Activated T-cell treated with anti-CD3 and anti-CD28 coated beads for 24 hours (primary cell): Measurements from ENCODE around the gene SMURF1.
A peak's percentile ranks its signal among the peaks of the same experiment; 100 is the strongest.
"Not testable (repeated sequence)": the region's sequence is repeated elsewhere in the genome, so short reads cannot be mapped to it uniquely, and the experiment has no call there.

Experiments
- DNase-seq: peaks from one replicate; pipeline ENCODE4 v3.0.0-alpha.2; 2020; ENCODE audit warnings: low read depth

SMURF1 gene

DNA sequence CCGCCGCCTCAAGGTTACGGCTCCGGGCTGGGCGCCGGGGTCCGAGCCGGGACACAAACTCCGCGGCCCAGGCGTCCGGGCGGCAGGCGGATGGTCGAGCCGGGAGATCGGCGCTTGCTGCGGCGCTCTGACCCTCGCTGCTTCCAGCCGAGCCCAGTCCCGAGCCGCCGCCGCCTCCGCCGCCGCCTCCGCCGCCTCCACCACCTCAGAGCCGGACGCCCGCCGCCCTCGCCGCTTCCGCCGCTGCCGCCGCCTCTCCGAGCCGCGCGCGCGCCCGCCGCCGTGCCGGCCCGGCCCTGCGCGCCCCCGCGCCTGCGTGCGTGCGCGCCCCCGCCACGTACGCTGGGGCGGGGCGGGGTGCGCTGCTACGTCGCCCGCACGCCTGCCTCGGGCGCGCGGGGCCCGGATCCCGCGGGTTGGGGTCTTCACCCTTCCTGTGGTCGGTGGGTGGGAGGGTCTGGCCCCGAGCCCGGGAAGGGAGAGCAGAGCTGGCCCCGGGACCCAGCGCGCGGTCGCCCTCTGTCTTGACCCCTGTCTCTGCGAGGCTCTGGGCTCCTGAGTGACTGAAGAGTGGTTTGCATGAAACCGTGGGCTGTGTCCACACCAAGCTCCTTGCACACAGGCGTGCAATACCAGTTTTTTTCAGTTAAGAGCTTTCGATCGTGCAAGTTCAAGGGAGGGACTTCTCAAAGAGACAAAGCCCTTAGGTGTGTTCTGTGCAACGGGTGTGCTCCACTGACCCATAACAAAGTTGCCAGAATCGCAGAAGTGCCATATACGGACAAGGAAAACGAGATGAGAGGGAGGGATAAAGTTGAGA, at the start of gene SMURF1:
Gene SMURF1 (minus strand): TSS at position 256 of the 820 bp plus-strand sequence. CDS start 328 bp downstream, outside the sequence.
- DNase-seq, result peak; percentile 57

DNA sequence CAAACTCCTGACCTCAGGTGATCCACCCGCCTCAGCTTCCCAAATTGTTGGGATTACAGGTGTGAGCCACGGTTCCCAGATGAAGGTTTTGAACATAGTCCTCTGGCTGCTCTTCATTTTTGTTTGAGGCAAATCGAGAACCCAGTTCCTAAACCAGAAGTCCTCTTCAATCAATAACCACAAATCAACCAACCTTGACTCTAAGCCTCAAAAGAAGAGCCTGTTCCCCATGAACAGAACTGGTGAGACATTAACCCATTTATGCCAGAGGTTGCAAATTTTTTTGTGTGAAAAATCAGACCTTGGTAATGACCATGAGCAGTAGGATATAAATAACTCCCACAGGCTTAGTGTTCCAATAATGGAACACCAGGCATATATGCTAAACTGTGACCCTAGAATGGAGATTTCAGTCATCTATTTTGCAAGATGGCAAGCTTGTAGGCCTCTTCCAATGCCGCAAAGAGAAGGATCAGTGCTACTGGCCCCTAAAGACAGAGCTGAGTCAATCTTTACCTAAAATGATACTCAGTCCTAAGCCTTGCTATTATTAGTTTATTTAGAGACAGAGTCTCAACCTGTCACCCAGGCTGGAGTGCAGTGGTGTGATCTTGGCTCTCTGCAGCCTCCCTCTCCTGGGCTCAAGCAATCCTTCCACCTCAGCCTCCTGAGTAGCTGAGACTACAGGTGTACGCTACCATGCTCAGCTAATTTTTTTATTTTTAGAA, 48.1 kb upstream of the SMURF1 start:
- DNase-seq, result no peak

- DNase-seq, result no peak
These were observed 46.6 kb upstream of the SMURF1 start for GRCh38 chr7:99190359-99191009.

GRCh38 chr7:99189222-99189621, 45.3 kb upstream of the SMURF1 start:
- no peak for DNase-seq

- no peak for DNase-seq
These were observed 44.3 kb upstream of the SMURF1 start for GRCh38 chr7:99188221-99188620.

DNA sequence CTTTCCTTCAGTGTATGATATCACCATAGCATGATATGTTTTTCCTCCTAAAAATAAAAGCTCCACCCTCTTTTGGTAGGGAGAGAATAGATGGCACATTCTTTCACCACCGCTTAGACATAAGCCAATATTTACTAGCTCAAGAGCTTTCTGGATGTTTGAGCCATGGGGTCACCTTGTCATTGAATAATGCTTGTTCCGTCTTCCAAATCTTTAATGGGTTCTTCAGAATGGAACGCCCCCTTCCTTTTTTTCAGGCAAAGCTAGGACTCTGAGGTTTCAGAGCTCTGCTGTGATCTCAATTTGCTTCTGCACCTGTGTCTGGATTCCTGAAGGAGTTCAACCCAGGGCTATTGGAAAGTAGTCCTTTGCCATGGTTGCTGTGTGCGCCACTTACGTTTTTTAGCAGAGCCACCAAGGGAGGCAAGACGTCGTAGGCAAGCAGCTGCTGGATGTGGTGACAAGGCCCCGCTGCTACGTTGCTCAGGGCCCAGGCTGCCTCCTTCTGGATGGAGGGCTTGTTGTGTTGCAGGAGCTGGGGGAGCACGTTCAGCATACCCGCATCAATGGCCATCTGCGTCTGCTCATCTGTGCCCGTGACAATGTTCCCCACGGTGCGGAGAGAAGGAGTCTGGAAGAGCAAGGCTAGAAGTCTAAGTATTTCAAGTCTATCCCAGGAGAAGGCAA, 40.8 kb upstream of the SMURF1 start:
- no peak for DNase-seq

DNA sequence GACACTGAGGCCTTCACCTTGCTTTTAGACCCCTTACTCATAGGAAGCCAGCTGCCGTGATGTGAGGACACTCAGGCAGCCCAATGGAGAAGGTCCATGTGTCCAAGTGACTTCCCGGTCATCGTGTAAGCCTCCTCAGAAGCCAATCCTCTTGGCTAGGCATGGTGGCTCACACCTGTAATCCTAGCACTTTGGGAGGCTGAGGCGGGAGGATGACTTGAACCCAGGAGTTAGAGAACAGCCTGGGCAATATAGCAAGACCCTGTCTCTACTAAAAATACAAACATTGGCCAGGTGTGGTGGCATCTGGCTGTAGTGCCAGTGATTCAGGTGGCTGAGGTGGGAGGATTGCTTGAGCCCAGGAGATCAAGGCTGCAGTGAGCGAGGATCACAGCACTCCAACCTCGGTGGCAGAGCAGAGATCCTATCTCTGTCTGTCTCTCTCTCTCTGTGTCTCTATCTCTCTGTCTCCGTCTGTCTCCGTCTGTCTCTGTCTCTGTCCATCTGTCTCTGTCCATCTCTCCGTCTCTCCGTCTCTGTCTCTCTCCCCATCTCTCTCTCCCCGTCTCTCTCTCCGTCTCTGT, 36.3 kb upstream of the SMURF1 start:
- DNase-seq, result no peak

DNA sequence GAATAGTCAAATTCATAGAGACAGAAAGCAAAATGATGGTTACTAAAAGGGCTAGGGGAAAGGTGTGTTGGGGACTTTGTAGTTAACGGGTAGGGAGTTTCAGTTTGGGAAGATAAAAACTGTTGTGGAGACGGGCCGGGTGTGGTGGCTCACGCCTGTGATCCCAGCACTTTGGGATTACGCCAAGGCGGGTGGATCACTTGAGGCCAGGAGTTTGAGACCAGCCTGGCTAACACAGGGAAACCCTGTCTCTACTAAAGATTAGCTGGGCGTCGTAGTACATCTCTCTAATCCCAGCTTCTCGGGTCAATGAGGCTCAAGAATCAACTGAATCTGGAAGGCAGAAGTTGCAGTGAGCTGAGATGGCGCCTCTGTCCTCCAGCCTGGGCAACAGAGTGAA, 33.3 kb upstream of the SMURF1 start:
- no peak for DNase-seq

DNA sequence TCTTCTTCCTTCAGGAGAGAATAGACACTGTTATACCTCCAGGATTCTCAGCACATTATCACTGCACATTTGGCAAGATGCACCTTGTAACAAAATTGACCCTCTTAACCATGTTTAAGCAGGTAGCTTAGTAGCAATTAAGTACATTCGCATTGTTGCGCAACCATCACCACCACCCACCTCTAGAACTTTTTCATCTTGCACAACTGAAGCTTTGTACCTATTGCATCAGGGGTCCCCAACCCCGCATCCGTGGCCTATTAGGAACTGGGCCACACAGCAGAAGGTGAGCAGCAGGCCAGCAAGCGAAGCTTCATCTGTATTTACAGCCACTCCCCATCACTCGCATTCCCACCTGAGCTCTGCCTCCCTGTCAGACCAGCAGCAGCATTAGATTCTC, 29.9 kb upstream of the SMURF1 start:
- no peak for DNase-seq

- DNase-seq, result no peak
These were observed 27.8 kb upstream of the SMURF1 start for GRCh38 chr7:99171731-99172130.

GRCh38 chr7:99170730-99171074, 26.8 kb upstream of the SMURF1 start:
- DNase-seq, result no peak

GRCh38 chr7:99170065-99170729, 26.3 kb upstream of the SMURF1 start:
- DNase-seq, result no peak

DNA sequence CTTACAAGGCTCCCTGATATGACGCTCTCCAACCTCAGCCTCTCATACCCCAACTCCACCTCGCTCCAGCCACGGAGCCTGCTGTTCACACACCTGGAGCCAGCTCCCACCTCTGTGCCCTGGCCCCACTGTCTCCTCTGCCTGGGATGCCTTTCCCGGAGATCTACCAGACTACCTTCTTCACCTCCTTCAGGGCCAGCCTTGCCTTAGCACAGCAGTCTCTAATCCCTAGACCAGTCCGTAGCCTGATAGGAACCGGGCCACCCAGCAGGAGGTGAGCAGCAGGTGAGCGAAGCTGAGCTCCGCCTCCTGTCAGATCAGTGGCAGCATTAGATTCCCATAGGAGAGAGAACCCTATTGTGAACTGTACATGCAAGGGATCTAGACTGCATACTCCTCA, 23.2 kb upstream of the SMURF1 start:
- no peak for DNase-seq

DNA sequence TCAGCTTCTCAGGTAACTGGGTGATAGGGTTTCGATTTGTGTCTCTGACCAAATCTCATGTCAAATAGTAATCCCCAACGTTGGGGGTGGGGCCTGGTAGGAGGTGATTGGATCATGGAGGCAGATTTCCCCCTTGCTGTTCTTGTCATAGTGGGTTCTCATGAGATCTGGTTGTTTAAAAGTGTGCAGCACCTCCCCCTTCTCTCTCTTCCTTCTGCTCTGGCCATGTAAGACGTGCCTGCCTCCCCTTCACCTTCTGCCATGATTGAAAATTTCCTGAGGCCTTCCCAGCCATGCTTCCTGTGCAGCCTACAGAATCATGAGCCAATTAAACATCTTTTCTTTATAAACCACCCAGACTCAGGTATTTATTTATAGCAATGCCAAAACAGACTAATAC, 21.9 kb upstream of the SMURF1 start:
- DNase-seq, result no peak

DNA sequence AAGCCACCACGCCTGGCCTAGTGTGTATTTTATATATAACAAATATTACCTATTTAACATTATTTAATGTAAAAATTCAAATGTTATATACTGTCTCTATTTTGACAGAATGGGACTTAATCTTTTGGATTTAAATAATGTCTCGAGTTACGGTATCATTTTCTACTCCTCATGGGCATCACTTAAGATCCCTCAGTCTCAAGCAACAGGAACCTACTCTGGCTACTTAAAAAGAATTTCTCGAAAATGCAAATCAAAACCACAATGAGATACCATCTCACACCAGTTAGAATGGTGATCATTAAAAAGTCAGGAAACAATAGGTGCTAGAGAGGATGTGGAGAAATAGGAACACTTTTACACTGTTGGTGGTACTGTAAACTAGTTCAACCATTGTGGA, 19.8 kb upstream of the SMURF1 start:
- DNase-seq, result not testable (repeated sequence)

DNA sequence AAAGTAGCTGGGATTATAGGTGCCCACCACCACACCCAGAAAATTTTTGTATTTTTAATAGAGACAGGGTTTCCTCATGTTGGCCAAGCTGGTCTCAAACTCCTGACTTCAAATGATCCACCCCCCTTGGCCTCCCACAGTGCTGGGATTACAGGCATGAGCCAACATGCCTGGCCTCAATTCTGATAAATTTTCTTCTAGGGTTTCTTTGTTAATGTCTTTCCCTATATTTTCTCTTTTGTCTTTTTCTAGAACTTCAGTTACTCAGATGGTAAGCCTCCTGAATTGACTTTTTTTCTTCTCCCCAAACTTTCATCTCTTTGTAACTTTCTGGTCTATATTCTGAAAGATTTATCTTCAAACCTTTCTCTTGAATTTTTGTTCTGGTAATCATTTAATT, 12.7 kb upstream of the SMURF1 start:
- DNase-seq, result no peak

- DNase-seq, result no peak
These were observed 11.3 kb upstream of the SMURF1 start for GRCh38 chr7:99155211-99155610.

DNA sequence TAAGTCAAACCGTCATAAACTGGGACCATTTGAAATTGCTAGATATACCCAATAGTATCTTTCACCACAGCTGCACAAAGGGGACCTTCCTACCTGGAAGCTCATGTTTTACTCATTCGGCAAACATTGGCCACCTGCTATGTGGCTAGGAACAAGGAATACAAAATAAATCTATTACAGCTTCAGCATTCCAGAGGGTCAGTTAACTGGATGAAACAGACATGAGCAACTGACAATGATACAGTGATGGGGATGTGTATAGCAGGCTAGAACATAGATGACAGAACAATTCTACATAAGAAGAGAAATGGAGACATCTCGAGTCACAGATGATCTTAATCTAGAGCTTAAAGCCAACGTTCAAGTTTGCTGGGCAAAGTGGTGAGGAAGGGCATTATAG, 3.1 kb upstream of the SMURF1 start:
- no peak for DNase-seq

- DNase-seq, result no peak
These were observed 421 bp downstream of the SMURF1 start for GRCh38 chr7:99143521-99143852.

DNA sequence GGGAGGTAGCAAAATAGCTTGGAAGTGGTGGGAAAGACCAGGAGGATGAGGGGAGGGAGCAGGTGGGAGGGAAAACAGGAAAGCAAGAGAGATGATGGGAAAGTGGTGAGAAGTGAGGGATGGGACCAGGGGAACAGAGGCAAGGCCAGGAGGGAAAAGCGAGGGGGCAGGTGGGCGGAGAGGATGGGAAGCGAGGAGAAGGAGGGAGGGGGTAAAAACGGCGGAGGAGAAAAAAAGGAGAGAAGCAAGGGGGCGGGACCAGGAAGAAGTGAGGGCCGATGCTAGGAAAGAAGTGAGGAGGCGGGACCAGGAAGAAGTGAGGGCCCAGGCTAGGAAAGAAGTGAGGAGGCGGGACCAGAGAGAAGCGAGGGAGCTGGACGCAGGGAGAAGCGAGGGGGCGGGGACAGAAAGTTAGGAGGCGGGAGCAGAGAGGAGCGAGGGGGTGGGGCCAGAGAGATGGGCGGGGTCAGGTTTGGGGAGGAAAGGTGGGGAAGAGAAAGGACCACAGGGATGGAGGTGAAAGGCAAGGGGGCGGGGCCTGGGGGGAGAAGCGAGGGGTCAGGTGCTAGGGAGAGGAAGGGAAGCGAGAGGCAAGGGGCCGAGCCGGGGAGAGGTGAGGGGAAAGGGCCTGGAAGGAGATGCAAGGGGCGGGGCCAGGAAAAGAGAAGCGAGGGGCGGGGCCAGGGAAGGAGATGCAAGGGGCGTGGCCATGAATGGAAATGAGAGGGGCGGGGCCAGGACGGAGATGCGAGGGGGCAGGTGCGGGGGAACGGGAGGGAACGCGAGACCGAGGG, 984 bp downstream of the SMURF1 start:
- DNase-seq, result peak; percentile 80
